Measurements from ENCODE around the gene WHRN.

DNA sequence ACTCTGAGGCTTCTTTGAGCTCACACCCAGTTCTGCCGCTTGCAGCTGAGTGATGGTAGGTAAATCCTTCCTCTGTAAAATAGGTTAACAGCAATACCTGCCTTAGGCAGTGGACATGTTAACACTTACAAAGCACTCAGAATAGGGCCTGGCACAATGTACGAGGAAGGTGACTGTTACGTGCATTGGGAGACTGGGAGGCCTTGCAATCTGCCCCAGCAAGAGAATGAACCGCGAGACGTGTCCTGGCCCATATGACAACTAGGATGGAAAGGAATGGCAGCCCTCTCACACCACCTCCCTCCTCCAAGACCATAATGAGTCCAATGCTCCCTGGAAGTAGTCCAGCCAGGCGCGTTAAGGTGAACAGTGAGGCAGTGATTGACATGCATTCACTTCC lies 94.4 kb downstream of the WHRN start:
- TF ChIP-seq POLR2AphosphoS5 (IDR thresholded peaks at IDR 0.05), result no peak
- TF ChIP-seq, protein P1, sequence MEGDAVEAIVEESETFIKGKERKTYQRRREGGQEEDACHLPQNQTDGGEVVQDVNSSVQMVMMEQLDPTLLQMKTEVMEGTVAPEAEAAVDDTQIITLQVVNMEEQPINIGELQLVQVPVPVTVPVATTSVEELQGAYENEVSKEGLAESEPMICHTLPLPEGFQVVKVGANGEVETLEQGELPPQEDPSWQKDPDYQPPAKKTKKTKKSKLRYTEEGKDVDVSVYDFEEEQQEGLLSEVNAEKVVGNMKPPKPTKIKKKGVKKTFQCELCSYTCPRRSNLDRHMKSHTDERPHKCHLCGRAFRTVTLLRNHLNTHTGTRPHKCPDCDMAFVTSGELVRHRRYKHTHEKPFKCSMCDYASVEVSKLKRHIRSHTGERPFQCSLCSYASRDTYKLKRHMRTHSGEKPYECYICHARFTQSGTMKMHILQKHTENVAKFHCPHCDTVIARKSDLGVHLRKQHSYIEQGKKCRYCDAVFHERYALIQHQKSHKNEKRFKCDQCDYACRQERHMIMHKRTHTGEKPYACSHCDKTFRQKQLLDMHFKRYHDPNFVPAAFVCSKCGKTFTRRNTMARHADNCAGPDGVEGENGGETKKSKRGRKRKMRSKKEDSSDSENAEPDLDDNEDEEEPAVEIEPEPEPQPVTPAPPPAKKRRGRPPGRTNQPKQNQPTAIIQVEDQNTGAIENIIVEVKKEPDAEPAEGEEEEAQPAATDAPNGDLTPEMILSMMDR (IDR thresholded peaks at IDR 0.05), result no peak
- no peak for TF ChIP-seq EP300 (IDR thresholded peaks at IDR 0.05)
